Mesenteric fat pad (tissue), 1 donor: ENCODE results near the gene PHGDH. TPM values are rescaled to one million over a fixed set of nuclear protein-coding genes. Genes with fewer than 3 reads are reported as not detected.
"Not testable (repeated sequence)": the region's sequence is repeated elsewhere in the genome, so short reads cannot be mapped to it uniquely, and the experiment has no call there.

Source experiments
- DNase-seq: peaks from one replicate; pipeline ENCODE4 v3.0.0-alpha.2; 2020; ENCODE audit warnings: low spot score
- total RNA-seq: library from RNA; stranded (reverse); fragmentation: NEBNext Ultra II Directional; extraction: Animal tissue kit (Norgen Biotek cat#: 25700); gene quantifications from one replicate; pipeline ENCODE4 v1.2.1, GENCODE V29; 2021
- donor health status: DM: yes; HTN: yes; CAD: no.

The PHGDH gene
- total RNA-seq, 1 donor from 2014 or later, result 30.1 TPM

GRCh38 chr1:119762409-119762808 lies 50.7 kb downstream of the PHGDH start:
- DNase-seq, result no peak

- no peak for DNase-seq
Observed at GRCh38 chr1:119762953-119763352, 51.2 kb downstream of the PHGDH start.

- no peak for DNase-seq
Observed at GRCh38 chr1:119764220-119764619, 52.5 kb downstream of the PHGDH start.

GRCh38 chr1:119766374-119766794 lies 54.6 kb downstream of the PHGDH start:
- DNase-seq, result no peak

GRCh38 chr1:119767486-119767885 lies 55.8 kb downstream of the PHGDH start:
- DNase-seq, result no peak

GRCh38 chr1:119768778-119769177 lies 57.0 kb downstream of the PHGDH start, which contains the start of gene HMGCS2:
TSS of gene HMGCS2 (minus strand) at chr1:119768905. CDS start at chr1:119768844, 61 bp downstream.
- no peak for DNase-seq

GRCh38 chr1:119771016-119771415 lies 59.3 kb downstream of the PHGDH start:
- DNase-seq, result no peak

GRCh38 chr1:119771770-119772169 lies 60.0 kb downstream of the PHGDH start:
- DNase-seq, result no peak

GRCh38 chr1:119772298-119772697 lies 60.6 kb downstream of the PHGDH start:
- DNase-seq, result no peak

- DNase-seq, result no peak
Observed at GRCh38 chr1:119773711-119774241, 62.0 kb downstream of the PHGDH start.

GRCh38 chr1:119774746-119775490 lies 63.2 kb downstream of the PHGDH start:
- no peak for DNase-seq

- no peak for DNase-seq
Observed at GRCh38 chr1:119778359-119778758, 66.6 kb downstream of the PHGDH start.

GRCh38 chr1:119778886-119779560 lies 67.3 kb downstream of the PHGDH start:
- no peak for DNase-seq

- DNase-seq, result no peak
Observed at GRCh38 chr1:119779869-119780356, 68.2 kb downstream of the PHGDH start.

- no peak for DNase-seq
Observed at GRCh38 chr1:119781434-119782210, 69.9 kb downstream of the PHGDH start.

- DNase-seq, result no peak
Observed at GRCh38 chr1:119782631-119783325, 71.0 kb downstream of the PHGDH start.

- DNase-seq, result no peak
Observed at GRCh38 chr1:119783354-119784185, 71.8 kb downstream of the PHGDH start.

- DNase-seq, result no peak
Observed at GRCh38 chr1:119784191-119784781, 72.6 kb downstream of the PHGDH start.

- not testable (repeated sequence) for DNase-seq
Observed at GRCh38 chr1:119786046-119786445, 74.3 kb downstream of the PHGDH start.
